Measurements from ENCODE around the gene TSHZ2.

Gene TSHZ2, protein sequence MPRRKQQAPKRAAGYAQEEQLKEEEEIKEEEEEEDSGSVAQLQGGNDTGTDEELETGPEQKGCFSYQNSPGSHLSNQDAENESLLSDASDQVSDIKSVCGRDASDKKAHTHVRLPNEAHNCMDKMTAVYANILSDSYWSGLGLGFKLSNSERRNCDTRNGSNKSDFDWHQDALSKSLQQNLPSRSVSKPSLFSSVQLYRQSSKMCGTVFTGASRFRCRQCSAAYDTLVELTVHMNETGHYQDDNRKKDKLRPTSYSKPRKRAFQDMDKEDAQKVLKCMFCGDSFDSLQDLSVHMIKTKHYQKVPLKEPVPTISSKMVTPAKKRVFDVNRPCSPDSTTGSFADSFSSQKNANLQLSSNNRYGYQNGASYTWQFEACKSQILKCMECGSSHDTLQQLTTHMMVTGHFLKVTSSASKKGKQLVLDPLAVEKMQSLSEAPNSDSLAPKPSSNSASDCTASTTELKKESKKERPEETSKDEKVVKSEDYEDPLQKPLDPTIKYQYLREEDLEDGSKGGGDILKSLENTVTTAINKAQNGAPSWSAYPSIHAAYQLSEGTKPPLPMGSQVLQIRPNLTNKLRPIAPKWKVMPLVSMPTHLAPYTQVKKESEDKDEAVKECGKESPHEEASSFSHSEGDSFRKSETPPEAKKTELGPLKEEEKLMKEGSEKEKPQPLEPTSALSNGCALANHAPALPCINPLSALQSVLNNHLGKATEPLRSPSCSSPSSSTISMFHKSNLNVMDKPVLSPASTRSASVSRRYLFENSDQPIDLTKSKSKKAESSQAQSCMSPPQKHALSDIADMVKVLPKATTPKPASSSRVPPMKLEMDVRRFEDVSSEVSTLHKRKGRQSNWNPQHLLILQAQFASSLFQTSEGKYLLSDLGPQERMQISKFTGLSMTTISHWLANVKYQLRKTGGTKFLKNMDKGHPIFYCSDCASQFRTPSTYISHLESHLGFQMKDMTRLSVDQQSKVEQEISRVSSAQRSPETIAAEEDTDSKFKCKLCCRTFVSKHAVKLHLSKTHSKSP (N-terminal part only)

DNA sequence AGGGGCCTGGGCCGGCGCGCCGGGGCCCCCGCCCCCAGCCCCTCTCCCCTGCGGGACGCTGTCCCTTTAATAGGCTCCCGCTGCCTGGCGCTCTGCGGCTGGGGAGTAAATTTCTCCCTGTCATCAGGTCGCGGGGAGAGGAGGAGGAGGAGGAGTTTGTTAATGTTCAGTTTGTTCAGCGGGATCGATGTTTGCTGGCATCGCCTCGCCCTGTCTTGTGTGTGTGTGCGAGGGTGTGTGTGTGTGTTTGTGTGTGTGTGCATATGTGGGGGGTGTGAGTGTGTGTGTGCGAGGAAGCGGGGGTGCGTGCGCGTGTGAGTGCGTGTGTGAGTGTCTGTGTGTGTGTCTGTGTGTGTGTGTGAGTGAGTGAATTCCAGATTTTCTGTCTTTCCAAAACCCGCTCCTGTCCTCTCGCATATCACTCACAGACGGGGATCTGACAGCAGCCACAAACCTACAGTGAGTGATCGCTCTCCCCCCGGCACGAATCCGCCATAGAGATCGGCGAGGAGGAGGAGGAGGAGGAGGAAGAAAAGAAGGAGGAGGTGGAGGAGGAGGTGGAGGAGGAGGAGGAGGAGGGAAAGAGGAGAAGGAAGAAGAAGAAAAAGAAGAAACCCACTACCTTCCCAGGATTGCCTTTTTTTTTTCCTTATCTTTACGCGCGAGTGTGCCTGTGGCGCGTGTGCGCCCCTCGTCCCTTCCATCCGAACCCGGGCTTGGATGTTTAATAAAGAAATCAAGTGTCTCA lies at the start of gene TSHZ2:
TSS of gene TSHZ2 (plus strand) at position 169 of the 748 bp plus-strand sequence. CDS start 936 bp downstream, outside the sequence.
- ChIA-PET POLR2A (interaction anchor here (0.6 to 1.2 kb wide), 2 partner anchors 29 to 41 kb away, joined by 3 read pairs; no protein-coding TSS in a partner anchor), CTCF (no interaction called here)
- no peak for TF ChIP-seq BHLHE40 (IDR thresholded peaks at IDR 0.05; ENCODE audit: borderline replicate concordance)
- TF ChIP-seq, protein P1, sequence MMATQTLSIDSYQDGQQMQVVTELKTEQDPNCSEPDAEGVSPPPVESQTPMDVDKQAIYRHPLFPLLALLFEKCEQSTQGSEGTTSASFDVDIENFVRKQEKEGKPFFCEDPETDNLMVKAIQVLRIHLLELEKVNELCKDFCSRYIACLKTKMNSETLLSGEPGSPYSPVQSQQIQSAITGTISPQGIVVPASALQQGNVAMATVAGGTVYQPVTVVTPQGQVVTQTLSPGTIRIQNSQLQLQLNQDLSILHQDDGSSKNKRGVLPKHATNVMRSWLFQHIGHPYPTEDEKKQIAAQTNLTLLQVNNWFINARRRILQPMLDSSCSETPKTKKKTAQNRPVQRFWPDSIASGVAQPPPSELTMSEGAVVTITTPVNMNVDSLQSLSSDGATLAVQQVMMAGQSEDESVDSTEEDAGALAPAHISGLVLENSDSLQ (IDR thresholded peaks at IDR 0.05): peak; percentile 86
- TF ChIP-seq SP1 (IDR thresholded peaks at IDR 0.05): no peak
- no peak for TF ChIP-seq LEF1 (IDR thresholded peaks at IDR 0.05; ENCODE audit: borderline replicate concordance)
- no peak for TF ChIP-seq ZNF384 (IDR thresholded peaks at IDR 0.05)
- no peak for TF ChIP-seq FOXK2 (IDR thresholded peaks at IDR 0.05)
- peak; percentile 53 for TF ChIP-seq L3MBTL2 (conservative IDR thresholded peaks at IDR 0.05)
- TF ChIP-seq FOXA1 (IDR thresholded peaks at IDR 0.05): no peak
- no peak for TF ChIP-seq SUZ12 (IDR thresholded peaks at IDR 0.05)
- TF ChIP-seq ELF4 (IDR thresholded peaks at IDR 0.05): no peak
- no peak for TF ChIP-seq NFRKB (IDR thresholded peaks at IDR 0.05)
- no peak for TF ChIP-seq ARNT (IDR thresholded peaks at IDR 0.05)
- no peak for TF ChIP-seq FOXM1 (IDR thresholded peaks at IDR 0.05; ENCODE audit: borderline replicate concordance)
- TF ChIP-seq HDGF (IDR thresholded peaks at IDR 0.05; ENCODE audit: borderline replicate concordance): no peak
- TF ChIP-seq CTBP1 (IDR thresholded peaks at IDR 0.05; ENCODE audit: borderline replicate concordance): peak; percentile 59; the same call in 1 of the 2 replicates
- TF ChIP-seq TARDBP (IDR thresholded peaks at IDR 0.05): peak; percentile 10; the same call in 1 of the 2 replicates
- DNase-seq (ENCODE audit: extremely low spot score): peak; percentile 64

DNA sequence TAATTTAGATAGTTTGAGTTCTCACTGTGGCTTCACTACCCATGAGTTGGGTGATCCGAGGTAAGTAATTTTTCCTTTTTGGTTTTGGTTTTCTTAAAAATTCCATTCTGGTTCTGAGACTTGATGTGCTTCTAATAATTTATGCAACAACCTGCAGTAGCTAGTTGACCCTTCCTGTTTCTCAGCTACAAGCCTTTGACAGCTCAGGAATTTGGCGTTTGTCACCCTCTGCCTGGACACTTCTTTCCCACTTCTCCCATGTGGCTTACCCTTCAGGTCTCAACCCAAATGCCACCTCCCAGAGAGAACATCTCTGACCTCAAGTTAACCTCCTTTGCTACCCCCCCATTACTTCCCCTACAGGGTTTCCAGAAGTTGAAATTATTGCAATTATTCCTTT lies 49.7 kb upstream of the TSHZ2 start:
- ChIA-PET CTCF (no interaction called here), POLR2A (no interaction called here)
- no peak for DNase-seq (ENCODE audit: extremely low spot score)
- TF ChIP-seq BHLHE40 (IDR thresholded peaks at IDR 0.05; ENCODE audit: borderline replicate concordance): no peak
- no peak for TF ChIP-seq TARDBP (IDR thresholded peaks at IDR 0.05)
- TF ChIP-seq L3MBTL2 (conservative IDR thresholded peaks at IDR 0.05): no peak

DNA sequence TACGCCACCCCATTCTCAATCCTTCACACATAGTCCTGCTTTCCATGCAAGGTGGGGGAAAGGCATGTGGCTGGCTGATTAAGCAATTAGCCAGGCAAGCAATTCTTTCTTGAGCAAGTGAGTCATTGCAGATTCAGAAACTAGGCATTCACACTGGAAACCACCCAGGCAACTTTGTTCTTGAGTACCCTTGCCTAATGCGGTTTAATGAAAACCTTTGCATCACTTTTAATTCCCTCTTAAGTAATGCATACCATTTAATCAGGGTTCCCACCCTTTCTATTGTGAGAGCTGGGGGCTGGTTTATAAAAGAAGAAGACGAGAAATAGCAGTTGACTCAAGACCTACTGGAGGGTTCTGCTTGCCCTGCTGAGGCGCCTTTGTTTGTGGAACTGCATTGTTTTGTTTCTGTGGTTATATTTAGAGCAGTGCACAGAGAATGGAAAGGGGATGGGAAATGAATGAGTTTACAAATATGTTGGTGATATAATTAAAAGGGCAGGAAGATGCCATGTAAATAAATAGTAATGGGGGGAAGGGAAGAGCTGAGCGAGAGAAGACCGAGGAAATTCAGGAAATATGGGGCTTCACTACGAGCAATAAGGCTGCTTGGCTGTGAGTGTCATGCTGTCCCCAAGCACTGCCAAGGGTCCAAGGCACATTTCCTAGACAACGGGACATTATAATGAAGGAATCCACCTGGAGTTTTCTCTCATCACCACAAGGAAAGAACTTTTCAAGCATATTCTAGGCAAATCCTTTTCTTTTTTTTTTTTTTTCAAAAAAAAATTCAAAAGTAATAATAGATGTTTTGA lies 48.8 kb upstream of the TSHZ2 start:
- DNase-seq (ENCODE audit: extremely low spot score): no peak
- POLR2A ChIA-PET: no interaction called here
- CTCF ChIA-PET: no interaction called here
- TF ChIP-seq FOXM1 (IDR thresholded peaks at IDR 0.05; ENCODE audit: borderline replicate concordance): no peak
- TF ChIP-seq L3MBTL2 (conservative IDR thresholded peaks at IDR 0.05): no peak
- no peak for TF ChIP-seq FOXK2 (IDR thresholded peaks at IDR 0.05)
- TF ChIP-seq ELF4 (IDR thresholded peaks at IDR 0.05): no peak
- TF ChIP-seq SP1 (IDR thresholded peaks at IDR 0.05): no peak
- no peak for TF ChIP-seq FOXA1 (IDR thresholded peaks at IDR 0.05)
- TF ChIP-seq NFRKB (IDR thresholded peaks at IDR 0.05): no peak
- TF ChIP-seq ARNT (IDR thresholded peaks at IDR 0.05): no peak
- no peak for TF ChIP-seq SUZ12 (IDR thresholded peaks at IDR 0.05)
- TF ChIP-seq CTBP1 (IDR thresholded peaks at IDR 0.05; ENCODE audit: borderline replicate concordance): no peak

DNA sequence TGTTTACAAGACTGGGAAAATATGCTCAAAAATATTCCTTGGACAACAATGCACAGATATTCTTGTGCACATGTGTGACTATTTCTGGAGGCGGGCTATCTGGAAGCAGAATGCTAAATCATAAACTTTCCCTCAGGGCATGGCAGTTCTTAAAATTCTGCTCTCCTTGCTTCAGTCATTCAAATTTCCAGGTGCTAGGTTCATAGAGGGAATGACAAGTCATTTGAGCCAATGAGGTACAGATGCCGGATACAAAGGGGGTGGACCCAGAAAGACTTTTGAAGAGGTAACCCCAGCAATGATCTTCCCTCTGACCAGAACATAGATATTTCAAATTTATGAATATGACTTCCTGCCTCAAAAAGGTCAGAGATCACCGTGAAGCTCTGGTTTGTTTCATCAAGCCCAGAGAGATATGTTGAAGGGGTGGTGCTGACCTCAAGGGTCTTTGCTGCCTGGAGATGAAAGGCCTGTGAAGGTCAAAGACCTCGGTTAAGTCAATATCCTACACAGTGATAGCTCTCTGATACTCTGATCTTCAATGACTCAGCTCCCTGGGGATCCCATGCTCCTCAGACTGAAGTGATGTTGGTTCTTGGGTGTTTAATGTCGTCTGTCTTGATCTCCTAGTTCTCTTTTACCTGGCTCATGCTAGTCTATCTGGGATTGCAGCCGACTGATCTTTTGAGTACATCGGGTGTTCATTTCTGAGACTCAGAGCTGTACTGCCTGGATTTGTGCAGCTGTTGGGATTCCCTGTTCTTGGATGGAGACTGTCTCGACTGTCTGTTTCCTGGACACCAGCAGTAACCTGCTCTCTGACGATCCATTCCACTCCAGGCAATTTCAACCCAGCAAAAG lies 47.5 kb upstream of the TSHZ2 start:
- ChIA-PET CTCF (no interaction called here), POLR2A (no interaction called here)
- TF ChIP-seq LEF1 (IDR thresholded peaks at IDR 0.05; ENCODE audit: borderline replicate concordance): no peak
- TF ChIP-seq TARDBP (IDR thresholded peaks at IDR 0.05): no peak
- TF ChIP-seq FOXK2 (IDR thresholded peaks at IDR 0.05): no peak
- TF ChIP-seq L3MBTL2 (conservative IDR thresholded peaks at IDR 0.05): no peak
- no peak for TF ChIP-seq NFRKB (IDR thresholded peaks at IDR 0.05)
- TF ChIP-seq ZNF384 (IDR thresholded peaks at IDR 0.05): no peak
- TF ChIP-seq ARNT (IDR thresholded peaks at IDR 0.05): no peak
- TF ChIP-seq HDGF (IDR thresholded peaks at IDR 0.05; ENCODE audit: borderline replicate concordance): no peak
- TF ChIP-seq FOXA1 (IDR thresholded peaks at IDR 0.05): no peak
- TF ChIP-seq, protein P1 (IDR thresholded peaks at IDR 0.05): no peak
- no peak for TF ChIP-seq CTBP1 (IDR thresholded peaks at IDR 0.05; ENCODE audit: borderline replicate concordance)
- TF ChIP-seq BHLHE40 (IDR thresholded peaks at IDR 0.05; ENCODE audit: borderline replicate concordance): no peak
- no peak for TF ChIP-seq SUZ12 (IDR thresholded peaks at IDR 0.05)
- no peak for TF ChIP-seq FOXM1 (IDR thresholded peaks at IDR 0.05; ENCODE audit: borderline replicate concordance)
- TF ChIP-seq SP1 (IDR thresholded peaks at IDR 0.05): no peak
- TF ChIP-seq ELF4 (IDR thresholded peaks at IDR 0.05): no peak
- DNase-seq (ENCODE audit: extremely low spot score): no peak

Measured in HEK293T (cell line).